ENCODE measurements around the gene MRPL55. TPM values are rescaled to one million over a fixed set of nuclear protein-coding genes. Genes with fewer than 3 reads are reported as not detected.

The MRPL55 gene
- total and polyA plus RNA-seq, 2 experiments from 2014 or later: 139 to 144 TPM

- H3K36me3 ChIP-seq: peaks cover 2% of the 10 kb centered on the region
- H3K27ac ChIP-seq: peak overlapping the region; percentile 56
Observed at GRCh38 chr1:228108742-228109072, 392 bp downstream of the MRPL55 start.

GRCh38 chr1:228108055-228108690, 926 bp downstream of the MRPL55 start:
- no peaks in the 10 kb centered on the region for H3K27me3 ChIP-seq

More at GRCh38 chr1:228108742-228109072, 392 bp downstream of the MRPL55 start:
- Histone ChIP-seq H3K4me1 (ENCODE audit: low read depth) (no peaks in the 10 kb centered on the region), H3K27me3 (no peaks in the 10 kb centered on the region), H3K4me3 (peak overlapping the region; percentile 74), H3K9me3 (ENCODE audit: low read depth) (no peaks in the 10 kb centered on the region)
- TF ChIP-seq CTCF (IDR thresholded peaks at IDR 0.05; ENCODE audit: low read depth, low read length): no peak
- DNase-seq (ENCODE audit: low read depth in 1 of 2, low spot score in 1 of 2): no peak

GRCh38 chr1:228107636-228108035, 1.5 kb downstream of the MRPL55 start:
- TF ChIP-seq CTCF (IDR thresholded peaks at IDR 0.05; ENCODE audit: low read depth, low read length): no peak
- Histone ChIP-seq H3K27me3 (no peaks in the 10 kb centered on the region), H3K27ac (no peak overlapping the region), H3K4me3 (no peak overlapping the region), H3K9me3 (ENCODE audit: low read depth) (no peaks in the 10 kb centered on the region), H3K4me1 (ENCODE audit: low read depth) (no peaks in the 10 kb centered on the region), H3K36me3 (peaks cover 2% of the 10 kb centered on the region)
- no peak for DNase-seq (ENCODE audit: low read depth in 1 of 2, low spot score in 1 of 2)

More at GRCh38 chr1:228108055-228108690, 926 bp downstream of the MRPL55 start:
- H3K4me3 ChIP-seq: peak overlapping the region; percentile 74
- H3K9me3 ChIP-seq (ENCODE audit: low read depth): no peaks in the 10 kb centered on the region
- H3K27ac ChIP-seq: no peak overlapping the region
- peaks cover 2% of the 10 kb centered on the region for H3K36me3 ChIP-seq
- no peak for TF ChIP-seq CTCF (IDR thresholded peaks at IDR 0.05; ENCODE audit: low read depth, low read length)
- H3K4me1 ChIP-seq (ENCODE audit: low read depth): no peaks in the 10 kb centered on the region
- no peak for DNase-seq (ENCODE audit: low read depth in 1 of 2, low spot score in 1 of 2)

GRCh38 chr1:228106800-228107054, 2.4 kb downstream of the MRPL55 start:
- H3K27ac ChIP-seq: no peak overlapping the region
- no peaks in the 10 kb centered on the region for H3K27me3 ChIP-seq
- no peak overlapping the region for H3K4me3 ChIP-seq
- no peak for DNase-seq (ENCODE audit: low read depth in 1 of 2, low spot score in 1 of 2)
- H3K9me3 ChIP-seq (ENCODE audit: low read depth): no peaks in the 10 kb centered on the region
- no peak for TF ChIP-seq CTCF (IDR thresholded peaks at IDR 0.05; ENCODE audit: low read depth, low read length)
- peaks cover 2% of the 10 kb centered on the region for H3K36me3 ChIP-seq
- H3K4me1 ChIP-seq (ENCODE audit: low read depth): no peaks in the 10 kb centered on the region

GRCh38 chr1:228105996-228106799, 2.9 kb downstream of the MRPL55 start:
- H3K36me3 ChIP-seq: peaks cover 4% of the 10 kb centered on the region
- TF ChIP-seq CTCF (IDR thresholded peaks at IDR 0.05; ENCODE audit: low read depth, low read length): no peak
- no peaks in the 10 kb centered on the region for H3K27me3 ChIP-seq
- H3K4me3 ChIP-seq: no peak overlapping the region
- H3K9me3 ChIP-seq (ENCODE audit: low read depth): no peaks in the 10 kb centered on the region
- DNase-seq (ENCODE audit: low read depth in 1 of 2, low spot score in 1 of 2): no peak
- H3K4me1 ChIP-seq (ENCODE audit: low read depth): no peaks in the 10 kb centered on the region
- H3K27ac ChIP-seq: no peak overlapping the region
